GM12874 (cell line): Measurements from ENCODE around the gene KLK15.

Source experiments
- TF ChIP-seq, protein P1 (sequence below): IDR thresholded peaks from 2 replicates; pipeline ENCODE4 v1.5.1; 2011; ENCODE audit warnings: low read depth, mild to moderate bottlenecking, control low read depth, low read length, moderate library complexity; ENCODE audit not compliant: insufficient read depth

The KLK15 gene

DNA sequence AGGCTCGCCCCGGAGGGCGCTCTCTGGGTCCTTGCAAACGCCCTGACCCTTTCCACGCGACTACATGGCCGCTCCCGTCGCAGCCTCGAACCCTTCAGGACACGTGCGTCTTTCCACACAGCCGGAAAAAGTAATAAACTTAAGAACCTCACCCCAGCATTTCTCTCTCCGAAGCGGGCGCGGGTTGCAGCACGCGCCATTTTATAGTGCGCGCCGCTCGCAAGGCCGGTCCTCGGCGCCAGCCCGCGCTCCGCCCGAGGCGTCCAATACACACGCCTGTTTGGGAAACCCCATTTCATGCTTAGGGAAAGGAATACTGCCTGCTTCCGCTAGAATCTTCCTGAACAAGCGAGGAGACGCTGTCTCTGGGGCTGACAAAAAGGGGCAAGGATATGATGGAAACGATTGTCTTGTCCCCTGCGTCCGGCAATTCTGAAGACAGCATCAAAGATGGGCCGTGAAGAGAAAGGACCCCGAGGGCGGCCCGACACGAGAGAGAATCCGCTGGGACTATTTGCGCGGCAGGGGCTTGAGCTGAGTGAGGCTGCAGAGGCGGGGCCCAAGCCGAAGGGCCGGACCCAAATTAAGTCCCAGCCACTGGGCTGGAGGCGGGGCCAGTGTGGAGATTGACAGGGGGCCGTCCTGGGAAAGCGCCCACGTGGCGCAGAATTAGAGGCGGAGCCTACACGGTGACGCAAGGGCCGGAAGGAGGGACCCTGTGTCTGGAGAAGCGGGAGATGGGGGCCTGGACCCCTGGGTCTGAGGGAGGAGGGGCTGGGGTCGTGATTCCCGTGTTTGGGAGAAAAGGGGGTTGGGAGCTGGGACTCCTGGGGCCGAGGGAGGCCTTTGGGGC is 28.7 kb downstream of the KLK15 start:
- TF ChIP-seq, protein P1, sequence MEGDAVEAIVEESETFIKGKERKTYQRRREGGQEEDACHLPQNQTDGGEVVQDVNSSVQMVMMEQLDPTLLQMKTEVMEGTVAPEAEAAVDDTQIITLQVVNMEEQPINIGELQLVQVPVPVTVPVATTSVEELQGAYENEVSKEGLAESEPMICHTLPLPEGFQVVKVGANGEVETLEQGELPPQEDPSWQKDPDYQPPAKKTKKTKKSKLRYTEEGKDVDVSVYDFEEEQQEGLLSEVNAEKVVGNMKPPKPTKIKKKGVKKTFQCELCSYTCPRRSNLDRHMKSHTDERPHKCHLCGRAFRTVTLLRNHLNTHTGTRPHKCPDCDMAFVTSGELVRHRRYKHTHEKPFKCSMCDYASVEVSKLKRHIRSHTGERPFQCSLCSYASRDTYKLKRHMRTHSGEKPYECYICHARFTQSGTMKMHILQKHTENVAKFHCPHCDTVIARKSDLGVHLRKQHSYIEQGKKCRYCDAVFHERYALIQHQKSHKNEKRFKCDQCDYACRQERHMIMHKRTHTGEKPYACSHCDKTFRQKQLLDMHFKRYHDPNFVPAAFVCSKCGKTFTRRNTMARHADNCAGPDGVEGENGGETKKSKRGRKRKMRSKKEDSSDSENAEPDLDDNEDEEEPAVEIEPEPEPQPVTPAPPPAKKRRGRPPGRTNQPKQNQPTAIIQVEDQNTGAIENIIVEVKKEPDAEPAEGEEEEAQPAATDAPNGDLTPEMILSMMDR, result no peak

DNA sequence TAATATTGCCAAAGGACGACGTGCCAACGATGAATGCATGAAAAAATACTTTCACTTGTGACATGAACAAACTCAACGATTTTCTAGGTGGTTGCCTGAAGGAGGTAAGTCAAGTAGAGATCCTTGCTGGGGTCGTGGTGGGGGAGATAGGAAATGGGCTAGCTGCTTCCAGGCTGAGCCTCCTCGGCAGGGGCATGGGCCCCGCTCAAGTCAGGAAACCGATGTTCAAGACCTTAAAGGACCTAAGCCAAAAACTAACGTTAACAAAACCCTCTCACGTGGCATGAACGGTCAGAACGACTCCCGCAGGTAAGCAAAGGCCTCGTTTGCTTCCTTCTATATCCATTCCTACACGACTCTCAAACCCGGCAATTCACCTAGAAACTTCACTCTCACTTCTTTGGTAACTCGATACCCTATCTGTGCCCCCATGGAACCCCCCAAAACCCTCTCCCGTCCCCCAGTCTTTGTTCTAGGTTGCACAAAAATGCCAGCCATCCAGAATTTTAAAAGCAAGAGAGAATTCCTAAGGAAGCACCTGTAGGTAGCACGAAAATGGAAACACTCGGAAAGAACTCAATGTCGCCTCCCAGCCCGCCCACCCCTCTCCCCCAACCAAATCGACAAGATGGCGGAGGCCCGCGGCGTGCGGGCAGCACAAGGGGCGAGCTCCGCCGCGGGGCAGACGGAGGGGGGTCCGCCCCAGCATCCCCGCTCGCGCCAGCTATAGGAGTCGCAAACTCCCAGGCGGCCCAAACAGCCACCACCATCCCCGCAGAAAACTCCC is 29.5 kb downstream of the KLK15 start:
- TF ChIP-seq, protein P1, result no peak

DNA sequence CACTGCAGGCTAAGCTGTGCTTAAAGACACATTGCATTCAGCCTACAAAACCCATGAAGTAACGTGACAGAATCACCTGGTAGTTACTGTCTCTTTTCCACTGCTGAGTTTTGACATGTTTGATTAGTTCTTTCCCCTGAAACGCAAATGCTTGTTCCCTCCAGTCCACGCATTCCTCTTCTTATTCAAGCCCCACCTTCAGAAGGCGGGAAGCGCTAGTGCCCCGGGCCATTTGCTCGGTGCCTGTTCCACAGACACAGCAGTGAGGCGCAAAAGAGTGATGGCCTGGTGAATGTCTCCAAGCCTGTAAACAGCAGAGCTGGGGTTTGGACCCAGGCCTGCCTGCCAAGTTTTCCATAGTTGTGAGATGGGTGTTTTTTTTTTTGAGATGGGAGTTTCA is 32.3 kb downstream of the KLK15 start:
- TF ChIP-seq, protein P1, result no peak

DNA sequence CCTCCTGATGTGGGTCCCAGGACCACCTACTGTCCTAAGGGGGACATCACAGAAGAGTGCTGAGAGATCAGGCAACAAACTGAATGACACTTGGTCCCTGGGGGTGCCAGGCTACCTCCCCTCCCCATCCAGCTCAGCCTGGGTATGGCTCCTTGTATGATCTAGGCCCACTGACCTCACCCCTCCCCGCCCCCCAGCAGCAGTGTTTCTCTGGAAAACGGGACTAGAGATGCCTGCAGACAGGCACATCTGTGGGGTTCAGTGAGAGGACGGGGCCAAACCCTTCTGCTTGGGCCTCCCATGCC is 33.9 kb downstream of the KLK15 start:
- TF ChIP-seq, protein P1, result no peak

DNA sequence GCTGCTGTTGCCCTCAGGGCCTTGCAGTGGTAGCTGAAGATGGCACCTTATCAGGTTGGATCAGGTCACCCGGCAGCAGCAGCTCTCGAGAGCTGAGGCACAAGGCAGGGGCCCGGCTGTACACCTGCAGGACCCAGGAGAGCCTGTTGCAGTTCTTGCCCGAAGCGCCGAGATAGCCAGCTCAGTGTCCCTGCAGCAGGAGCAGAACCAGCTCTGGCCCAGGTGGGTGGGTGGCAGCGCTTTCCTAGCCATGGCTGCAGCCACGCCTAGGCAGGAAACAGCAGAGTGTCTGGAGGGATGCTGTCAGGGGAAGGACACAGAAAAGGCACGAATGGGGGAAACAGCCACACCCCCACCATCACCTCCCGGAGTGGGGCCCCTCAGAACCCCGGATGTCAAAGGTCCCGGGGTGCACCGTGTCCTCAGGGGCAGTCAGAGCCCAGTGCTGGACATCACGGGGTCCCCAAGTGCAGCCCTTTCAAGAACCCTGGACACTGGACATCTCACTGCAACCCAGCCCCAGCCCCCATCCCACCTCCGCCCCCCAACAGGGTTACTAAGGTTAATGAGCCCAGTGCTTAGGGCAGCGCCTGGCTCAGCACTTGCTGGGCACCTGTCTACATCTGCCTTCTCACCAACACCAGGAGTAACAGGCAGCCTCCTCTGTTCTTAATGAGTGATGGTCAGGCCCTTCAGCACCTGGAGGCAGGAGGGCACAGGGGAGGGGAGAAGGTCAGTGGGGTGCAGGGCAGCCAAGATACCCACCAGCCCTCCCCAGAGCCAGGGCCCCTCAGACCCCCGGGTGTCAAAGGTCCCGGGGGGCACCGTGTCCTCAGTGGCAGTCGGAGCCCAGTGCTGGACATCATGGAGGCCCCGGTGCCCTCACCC is 34.5 kb downstream of the KLK15 start:
- TF ChIP-seq, protein P1, result no peak

DNA sequence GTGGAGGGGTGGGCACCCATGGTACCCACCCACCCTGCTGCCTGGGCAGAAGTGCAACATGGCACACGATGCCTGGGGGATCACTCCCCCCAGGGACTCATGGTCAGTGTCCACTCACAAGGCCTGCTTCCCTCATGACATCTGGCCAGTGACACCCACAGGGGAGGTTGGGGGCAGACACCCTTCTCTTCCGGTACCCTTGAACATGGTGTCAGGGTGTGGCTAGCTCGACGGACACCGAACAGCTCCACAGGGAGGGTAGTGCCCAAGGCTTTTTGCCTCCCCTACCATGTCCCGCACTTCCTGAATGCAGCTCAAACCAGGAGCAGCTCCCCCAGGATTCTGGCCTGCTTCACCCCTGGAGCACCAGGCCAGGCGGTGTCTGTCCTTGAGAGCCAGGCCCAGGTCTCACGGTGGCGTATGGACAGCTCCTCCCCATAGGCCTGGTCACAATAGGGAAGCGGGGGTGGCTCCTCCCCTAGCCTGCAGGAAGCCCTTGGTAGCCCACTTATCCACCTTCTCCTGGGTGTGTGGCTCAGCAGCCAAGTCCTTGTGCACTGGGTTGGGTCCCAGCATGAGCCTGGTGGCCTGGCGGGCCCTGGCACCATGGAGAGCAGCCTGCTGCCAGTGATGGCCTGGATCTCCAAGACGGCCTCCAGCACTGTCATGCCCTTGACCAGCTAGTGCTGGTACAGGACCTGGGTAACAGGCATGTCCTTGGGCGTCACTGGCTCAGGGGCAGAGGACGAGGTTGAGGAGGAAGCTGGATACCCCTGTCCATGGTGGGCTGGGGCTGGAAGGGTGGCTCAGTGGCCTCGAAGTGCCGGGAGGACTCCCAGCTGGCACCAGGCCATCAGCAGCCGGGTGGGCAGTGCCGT is 35.4 kb downstream of the KLK15 start:
- TF ChIP-seq, protein P1, result no peak
